Hypothalamus (tissue), 51 donors: Measurements from ENCODE around the gene DPF1.
"Not testable (repeated sequence)": the region's sequence is repeated elsewhere in the genome, so short reads cannot be mapped to it uniquely, and the experiment has no call there.

ENCODE experiments used
- DNase-seq, 51 donors: peaks; one replicate each; lab custom pipeline; 2025; lab: John Stamatoyannopoulos, UW

The DPF1 gene

DNA sequence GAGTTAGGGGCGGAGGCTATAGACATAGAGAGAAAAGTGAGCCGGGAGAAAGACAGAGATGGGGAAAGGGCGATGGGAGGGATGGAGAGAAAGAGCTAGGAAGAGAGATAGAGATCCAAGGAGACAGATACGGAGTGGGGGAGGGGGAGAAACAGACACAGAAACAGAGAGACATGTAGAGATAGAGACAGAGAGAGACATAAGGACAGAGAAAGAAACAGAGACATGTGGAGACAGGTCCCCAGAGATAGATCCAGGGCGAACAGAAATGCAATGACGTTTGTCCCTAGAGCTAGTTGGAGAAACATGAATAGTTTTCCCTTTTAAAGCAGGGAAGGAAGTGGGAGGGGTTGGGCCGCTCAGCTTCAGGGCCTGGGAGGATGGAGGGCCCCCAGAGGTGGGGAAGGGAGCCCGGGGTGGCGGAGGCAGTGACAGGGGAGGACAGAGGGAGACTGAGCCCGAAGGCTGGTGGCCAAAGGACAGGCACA, 27.6 kb upstream of the DPF1 start:
- DNase-seq: peak in 12 of 51 donors; percentile 14 to 72 (median 29)

DNA sequence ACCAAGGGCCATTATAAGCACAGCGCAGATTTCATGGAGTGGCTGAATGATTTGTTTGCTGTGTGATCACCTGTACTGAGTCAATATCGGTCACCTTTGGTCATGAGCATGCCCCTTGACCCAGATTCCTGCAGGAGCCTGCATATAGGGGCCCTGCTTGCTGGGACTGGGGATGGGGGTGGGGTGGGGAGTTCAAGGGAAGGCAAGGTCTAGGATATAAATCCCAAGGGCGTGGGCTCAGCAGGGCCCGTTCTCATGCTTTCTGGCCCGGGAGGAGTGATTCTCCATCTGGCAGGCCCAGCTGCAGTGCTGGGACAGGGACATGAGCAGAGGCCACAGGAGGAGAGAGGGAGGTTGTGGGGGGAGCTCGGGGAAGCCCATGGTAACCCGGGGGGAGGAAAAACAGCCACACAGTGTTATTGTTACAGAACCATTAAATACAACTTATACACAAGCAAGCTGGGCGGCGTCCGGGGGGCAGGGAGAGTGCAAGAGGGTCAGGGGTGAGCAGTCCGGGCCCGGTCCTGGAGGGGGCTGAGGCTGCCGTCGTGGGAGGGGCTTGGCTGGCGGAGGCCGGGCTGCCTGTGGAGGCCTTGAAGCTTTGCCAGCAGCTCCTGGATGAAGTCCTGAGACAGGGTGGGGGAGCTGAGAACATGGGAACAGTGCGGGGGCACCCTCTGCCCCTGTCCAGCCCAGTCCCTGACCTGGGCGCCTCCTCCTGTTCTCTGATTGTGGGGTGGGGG, 27.0 kb upstream of the DPF1 start:
- peak in 48 of 51 donors; percentile 21 to 92 (median 64) for DNase-seq

DNA sequence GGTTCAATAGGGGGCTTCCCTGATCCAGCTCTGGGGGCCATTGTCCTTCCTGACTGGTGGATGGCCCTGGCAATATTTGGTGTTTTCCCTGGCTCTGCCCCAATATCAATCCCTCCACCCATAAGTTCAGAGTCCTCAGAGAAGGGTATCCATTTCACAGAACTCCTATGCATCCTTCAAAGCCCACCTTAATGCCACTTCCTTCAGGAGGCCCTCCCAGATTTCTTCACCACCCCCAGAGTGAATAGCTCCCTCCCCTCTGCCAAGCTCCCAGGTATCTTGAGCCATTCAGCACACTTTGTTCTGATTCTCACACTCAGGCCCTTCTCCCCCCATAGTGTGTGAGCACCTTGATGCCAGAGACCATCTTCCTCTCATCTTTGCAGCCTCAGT, 26.4 kb upstream of the DPF1 start:
- DNase-seq: no peak

DNA sequence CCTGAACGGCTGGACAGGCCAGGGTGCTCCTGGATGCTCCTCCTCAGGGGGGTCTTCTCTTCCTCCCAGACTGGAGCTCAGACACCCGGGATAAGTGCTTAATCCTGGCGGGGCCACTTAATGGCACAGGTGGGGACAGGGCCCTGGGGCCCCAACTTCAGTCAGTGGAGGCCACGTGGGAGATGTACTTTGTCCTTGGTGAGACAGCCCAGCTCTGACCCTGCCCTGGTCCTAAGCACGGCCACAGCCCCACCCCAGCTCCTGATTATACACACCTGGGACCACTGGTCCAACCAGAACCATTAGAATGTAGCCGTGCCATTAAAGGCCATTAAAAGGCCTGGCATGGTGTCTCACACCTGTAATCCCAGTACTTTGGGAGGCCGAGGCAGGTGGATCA, 24.4 kb upstream of the DPF1 start:
- DNase-seq: no peak

DNA sequence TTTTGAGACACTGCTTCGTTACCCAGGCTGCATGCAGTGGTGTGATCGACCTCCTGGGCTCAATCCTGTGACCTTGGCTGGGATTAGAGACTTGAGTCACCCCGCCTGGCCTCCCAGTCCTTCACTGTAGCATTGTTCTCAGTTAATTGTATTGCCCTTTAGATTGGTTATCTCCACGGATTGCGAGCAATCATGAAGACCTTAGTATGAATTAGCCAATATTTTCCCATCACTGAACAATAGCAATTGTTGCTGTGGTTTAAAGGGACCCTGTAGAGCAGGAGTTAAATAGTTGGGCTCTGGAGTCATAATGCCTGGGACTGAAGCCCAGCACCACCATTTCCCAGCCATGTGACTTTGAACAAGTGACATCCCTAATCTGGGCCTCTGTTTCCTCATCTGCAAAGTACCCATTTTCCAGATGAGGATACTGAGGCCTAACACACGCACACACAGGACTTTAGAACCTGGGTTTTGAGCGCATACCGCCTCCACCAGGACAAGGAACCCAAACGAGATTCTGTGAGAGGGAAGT, 23.8 kb upstream of the DPF1 start:
- DNase-seq: peak in 13 of 51 donors; percentile 8 to 57 (median 24)

DNA sequence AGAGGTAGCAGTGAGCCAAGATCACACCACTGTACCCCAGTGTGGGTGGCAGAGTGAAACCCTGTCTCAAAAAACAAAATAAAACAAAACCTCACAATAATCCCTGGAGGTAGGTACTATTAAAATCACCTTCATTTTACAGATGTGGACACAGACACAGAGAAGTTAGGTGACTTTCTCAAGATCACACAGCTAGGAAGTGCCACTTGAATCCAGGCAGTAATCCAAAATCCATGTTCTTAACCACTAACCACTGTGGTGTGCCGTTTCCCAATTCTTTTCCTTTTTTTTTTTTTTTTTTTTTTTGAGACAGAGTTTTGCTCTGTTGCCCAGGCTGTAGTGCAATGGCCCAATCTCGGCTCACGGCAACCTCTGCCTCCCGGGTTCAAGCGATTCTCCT, 23.1 kb upstream of the DPF1 start:
- DNase-seq: no peak

DNA sequence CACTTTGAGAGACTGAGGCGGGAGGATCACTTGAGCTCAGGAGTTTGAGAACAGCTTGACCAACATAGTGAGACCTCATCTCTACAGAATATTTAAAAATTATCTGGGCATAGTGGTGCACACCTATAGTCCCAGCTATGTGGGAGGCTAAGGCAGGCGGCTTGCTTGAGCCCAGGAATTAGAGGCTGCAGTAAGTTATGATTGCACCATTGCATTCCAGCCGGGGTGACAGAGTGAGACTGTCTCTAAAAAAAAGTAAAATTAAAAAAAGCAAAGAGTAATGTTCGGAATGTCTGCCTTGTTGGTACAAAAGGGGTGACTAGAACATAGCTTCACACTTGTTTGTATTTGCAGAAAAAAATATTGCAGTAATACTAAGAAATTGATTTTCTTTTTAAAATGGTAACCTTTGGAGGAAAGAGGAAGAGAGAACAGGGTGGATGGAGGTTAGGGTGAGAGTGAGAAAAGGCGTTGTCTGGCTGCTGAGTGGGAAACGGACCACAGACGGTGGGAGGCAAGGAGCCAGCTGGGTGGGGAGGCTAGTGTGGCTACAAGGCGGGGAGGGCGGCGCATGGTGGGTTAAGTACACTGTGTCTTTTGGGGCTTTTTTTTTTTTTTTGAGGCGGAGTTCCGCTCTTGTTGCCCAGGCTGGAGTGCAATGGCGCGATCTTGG, 21.9 kb upstream of the DPF1 start:
- peak in 1 of 51 donors; percentile 16 for DNase-seq

DNA sequence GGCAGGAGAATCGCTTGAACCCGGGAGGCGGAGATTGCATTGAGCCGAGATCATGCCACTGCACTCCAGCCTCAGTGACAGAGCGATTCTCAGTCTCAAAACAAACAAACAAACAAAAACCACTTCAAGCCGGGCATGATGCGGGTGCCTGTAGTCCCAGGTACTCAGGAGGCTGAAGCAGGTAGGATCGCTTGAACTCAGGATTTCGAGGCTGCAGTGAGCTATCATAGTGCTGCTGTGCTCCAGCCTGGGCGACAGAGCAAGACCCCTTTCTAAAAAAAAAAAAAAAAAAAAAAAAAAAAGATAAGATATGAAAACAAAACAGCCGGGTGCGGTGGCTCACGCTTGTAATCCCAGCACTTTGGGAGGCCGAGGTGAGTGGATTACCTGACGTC, 19.3 kb upstream of the DPF1 start:
- DNase-seq: no peak

DNA sequence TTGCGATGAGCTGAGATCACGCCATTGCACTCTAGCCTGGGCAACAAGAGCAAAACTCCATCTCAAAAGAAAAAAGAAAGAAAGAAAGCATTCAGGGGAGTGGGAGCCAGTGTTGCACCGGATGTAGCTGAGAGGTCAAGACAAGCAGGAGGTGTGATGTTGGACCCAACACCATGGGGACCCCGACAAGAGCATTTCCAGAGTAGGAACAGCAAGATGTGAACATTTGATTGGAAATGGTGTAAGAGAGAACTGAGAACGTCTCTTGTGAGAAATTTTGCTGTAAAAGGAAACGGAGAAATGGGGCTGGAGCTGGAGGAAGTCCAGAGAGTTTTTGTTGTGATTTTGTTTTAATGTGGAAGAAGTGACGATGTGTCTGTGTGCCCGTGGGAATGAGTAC, 15.8 kb upstream of the DPF1 start:
- no peak for DNase-seq

DNA sequence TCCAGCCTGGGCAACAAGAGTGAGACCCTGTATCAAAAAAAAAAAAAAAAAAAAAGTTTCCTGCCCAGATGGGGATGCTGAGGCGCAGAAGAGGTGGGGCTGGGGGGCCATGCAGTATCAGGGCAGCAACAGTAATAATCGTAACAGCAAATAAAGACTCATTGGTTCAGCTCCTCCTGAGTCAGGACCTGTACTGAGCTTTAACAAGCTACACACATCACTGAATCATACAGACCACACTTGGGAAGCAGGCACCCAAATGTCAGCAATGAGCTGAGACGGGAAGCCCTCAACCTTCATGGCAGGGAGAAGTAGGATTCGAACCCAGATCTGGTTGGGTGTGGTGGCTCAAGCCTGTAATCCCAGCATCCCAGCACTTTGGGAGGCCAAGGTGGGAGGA, 10.6 kb upstream of the DPF1 start:
- DNase-seq: no peak

DNA sequence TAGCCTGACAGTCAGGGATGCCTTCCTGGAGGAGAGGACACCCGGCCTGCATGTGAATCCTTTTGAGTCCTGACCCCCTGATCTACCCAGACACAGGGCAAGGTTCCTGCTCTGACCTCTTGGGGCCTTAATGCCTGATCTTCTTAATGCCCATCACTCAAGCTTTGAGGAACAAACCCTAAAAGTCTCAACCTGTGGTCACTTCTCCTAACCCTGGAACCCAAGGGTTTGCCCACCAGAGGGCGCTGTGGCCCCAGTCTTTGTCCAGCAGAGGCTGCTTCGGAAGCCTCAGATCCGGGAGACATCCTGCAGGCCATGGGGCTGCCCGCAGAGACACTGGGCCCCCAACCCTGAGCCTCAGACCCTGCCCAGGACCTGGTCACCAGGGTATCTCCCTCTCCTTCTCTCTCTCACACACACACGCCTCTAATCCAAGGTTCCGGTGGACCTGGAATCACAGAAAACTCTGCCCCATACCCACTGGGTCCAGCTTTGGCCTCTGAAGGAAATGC, 9.8 kb upstream of the DPF1 start:
- peak in 48 of 51 donors; percentile 11 to 87 (median 56) for DNase-seq

DNA sequence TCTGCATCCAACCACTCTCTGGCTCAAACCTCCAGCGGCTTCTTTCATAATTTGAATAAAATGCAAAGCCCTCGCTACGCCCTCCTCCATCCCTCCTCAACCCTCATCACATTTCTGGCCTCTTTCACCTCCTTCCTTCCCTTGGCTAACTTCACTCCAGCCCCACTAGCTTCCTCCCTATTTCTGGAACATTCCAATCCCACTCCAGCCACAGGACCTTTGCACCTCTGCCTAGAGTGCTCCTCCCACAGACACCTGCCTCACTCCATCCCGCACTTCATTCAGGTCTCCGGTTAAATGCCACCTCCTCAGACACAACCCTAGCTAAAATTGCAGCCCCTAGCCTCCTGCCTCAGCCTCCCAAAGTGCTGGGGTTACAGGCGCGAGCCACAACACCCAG, 7.9 kb upstream of the DPF1 start:
- DNase-seq: no peak

DNA sequence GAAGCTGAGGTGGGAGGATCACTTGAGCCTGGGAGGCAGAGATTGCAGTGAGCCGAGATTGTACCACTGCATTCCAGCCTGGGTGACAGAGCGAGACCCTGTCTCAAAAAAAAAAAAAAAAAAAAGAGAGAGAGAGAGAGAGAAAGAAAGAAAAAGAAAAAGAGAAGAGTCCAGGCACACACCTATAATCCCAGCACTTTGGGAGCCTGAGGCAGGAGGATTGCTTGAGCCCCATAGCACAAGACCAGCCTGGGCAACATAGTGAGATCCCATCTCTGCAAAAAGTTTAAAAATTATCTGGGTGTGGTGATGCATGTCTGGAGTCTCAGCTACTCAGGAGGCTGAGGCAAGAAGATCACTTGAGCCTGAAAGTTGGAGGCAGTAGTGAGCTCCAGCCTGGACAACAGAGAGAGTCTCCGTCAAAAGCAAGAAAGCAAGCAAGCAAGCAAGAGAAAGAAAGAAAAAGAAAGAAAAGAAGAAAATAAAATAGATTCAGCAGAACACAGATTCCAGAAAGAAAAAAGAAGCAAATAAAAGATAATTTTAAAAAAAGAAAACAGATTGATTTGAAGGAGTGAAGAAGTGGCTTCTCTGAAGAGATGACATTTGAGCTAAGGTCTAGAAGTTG, 6.6 kb upstream of the DPF1 start:
- DNase-seq: not testable (repeated sequence)

DNA sequence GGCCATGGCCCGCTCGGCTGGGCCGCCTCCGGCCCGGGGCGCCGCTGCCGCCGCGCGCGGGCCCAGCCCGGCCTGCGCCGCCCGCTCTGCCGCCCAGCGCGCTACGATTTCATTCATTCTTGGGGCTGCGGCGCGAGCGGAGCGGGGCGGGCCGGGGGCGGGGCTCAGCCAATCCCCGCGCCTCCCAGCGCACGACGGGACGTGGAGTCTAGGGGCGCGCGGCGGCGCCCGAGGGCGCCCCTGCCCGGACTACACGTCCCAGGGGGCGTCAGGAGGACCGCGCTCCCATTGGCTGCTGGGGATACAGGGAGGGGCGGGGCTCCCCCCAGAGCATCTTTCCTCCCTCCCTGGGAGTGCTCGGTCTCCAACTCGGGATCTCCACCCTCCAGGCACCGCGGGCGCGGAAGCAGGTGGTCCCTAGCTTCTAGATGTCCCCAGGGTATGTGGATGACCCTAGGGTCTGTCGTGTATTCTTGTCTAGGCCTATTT, 5.6 kb upstream of the DPF1 start:
- peak; percentile 35 to 95 (median 82) for DNase-seq

DNA sequence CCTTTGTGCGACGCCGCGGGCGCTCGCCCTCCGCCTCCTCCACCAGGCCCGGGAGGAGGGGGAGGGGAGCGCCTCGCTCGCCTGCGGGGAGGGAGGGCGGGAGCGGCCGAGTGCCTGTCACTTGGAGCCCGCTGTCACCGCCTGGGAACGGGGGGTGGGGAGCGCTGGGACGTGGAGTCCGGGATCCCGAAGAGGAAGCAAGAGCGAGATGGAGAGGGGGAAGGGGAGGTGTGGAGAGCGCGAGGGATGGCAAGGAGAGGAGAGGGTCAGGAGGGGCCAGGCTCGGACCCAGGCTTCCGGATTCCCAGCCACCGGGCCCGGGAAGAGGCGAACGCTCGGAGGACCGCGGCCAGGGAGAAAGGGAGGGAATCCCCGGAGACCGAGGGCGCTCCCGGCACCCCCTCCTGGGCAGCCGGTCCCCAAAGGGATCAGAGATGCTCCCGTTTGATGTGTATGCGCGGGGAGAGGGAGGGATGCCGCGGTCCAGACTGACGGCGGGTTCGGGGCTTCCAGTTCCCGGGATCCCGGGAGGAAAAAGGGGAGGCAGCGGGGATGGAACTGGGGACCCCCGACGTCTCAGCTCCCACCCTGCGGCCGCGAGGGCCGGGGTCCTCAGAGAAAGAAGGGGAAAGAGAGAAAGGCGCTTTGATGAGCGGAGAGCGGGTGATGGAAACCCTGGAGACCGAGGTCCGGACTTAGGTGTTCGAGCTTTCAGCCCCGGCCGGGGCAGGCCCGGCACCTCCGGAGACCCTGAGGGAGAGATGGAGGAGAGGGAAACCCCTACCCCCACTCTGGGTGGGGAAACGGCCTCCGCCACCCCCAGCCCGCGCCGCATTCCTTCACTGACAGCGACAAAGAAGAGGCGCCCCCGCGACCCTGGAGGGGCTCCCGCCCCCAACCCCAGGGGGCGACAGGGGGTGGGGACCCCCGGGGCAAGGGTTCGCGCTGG, 4.7 kb upstream of the DPF1 start:
- peak in 28 of 51 donors; percentile 5 to 64 (median 42) for DNase-seq

DNA sequence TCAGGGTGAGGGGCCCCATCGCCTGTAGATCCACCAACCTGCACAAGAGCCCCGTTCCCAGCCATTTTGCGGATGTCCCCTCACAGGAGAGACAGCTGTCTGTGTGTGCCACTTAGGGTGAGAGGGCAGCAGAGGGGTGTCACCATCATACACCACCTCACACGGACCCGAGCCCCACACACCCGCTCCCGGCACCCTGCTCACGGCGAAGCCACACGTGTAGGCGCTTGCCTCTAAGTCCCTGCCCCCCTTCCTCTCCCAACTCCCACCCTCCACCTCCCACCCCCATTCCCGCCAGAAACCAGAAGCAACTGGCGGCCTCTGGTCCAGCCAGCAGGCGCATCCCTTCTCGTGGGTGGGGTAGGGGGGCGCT, 4.0 kb upstream of the DPF1 start:
- DNase-seq: no peak

DNA sequence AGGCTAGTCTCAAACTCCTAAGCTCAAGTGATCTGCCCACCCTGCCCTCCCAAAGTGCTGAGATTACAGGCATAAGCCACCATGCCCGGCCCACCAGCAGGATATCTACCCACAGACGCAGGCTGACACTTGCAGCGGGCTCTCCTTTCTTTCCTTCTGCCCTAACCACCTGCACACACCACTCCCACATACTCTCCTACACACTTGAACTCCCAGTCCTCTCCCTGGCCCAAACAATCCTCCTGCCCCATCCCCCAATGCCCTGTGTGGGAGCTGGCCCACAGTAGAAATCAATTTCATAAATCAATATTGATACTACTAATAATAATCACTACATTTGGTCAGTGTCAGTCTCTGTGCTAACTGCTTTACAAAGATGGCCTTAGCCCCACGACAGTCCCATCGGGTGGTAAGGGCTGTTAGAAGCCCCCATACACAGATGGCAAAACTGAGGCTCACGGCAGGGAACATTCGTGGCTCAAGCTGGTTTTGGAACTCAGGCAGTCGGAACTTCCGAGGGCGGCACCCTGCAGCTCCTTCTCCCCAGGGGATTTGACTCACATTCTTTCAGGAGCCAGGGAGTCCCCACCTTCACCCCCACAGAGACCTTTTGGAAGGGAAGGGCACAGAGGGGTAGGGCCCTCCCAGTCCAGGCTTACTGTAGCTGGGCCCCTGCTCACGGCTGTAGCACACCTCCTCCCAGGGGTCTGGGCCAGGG, 3.4 kb upstream of the DPF1 start:
- DNase-seq: no peak

DNA sequence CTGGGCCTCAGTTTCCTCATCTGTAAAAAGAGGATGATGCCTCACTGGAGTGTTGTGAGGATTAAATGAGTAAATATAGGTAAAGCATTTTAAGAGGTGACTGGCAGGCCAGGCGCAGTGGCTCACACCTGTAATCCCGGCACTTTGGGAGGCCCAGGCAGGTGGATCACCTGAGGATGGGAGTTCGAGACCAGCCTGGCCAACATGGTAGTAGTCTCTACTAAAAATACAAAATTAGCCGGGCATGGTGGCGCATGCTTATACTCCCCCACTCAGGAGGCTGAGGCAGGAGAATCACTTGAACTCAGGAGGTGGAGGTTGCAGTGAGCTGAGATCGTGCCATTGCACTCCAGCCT, 819 bp upstream of the DPF1 start:
- not testable (repeated sequence) for DNase-seq

DNA sequence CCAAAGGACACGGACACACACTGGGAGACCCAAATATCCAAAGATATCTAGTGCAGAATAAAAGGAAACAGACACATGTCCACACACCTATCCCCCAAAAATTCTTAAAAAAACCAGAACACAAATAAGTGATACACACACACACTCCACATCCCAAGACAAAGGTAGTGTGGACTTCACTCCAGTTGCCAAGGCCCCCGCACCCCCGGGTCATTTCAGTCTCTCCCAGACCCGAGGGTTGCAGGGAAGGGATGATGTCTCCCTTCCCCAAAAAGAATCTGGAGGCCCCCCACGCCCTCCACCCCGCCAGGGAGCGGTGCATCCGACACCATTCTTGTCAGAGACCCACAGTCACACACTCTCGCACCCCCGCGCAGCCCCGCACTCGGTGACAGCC, 407 bp downstream of the DPF1 start:
- peak in 1 of 51 donors; percentile 45 for DNase-seq
